ENCODE results near the gene FGD6. TPM values are rescaled to one million over a fixed set of nuclear protein-coding genes. Genes with fewer than 3 reads are reported as not detected.
A peak's percentile ranks its signal among the peaks of the same experiment; 100 is the strongest.
"Not testable (repeated sequence)": the region's sequence is repeated elsewhere in the genome, so short reads cannot be mapped to it uniquely, and the experiment has no call there.

Gene FGD6
- polyA plus RNA-seq, 6 donors from 2014 or later, result 0.05 to 0.81 (median 0.61) TPM; not detected in 2

DNA sequence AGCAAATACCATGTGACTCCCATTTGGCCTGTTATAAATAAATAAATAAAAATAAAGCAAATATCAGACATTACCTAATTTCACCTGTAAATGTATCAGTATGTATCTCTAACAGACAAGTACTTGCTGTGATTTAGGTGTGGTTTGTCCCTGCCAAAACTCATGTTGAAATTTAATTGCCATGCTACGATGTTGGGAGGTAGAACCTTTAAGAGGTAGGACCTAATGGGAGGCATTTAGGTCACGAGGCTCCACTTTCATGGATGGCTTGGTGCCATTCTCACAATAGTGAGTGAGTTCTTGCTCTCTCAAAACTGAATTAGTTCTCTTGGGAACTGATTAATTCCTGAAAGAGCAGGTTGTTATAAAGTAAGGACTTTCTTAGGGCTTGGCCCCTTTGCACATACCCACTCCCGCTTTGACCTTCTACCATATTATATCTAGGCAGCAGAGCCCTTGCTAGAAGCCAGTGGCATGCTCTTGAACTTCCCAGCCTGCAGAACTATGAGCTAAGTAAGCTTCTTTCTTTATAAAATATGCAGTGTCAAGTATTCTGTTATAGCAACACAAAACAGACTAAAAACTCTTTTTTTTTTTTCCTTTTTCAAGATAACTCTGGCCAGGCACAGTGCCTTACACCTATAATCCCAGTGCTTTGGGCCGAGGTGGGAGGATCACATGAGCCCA is 26.4 kb upstream of the FGD6 start:
- no peaks in the 10 kb centered on the region for H3K36me3 Mint-ChIP-seq
- ATAC-seq (ENCODE audit: low read depth in 2 of 2), result no peak

DNA sequence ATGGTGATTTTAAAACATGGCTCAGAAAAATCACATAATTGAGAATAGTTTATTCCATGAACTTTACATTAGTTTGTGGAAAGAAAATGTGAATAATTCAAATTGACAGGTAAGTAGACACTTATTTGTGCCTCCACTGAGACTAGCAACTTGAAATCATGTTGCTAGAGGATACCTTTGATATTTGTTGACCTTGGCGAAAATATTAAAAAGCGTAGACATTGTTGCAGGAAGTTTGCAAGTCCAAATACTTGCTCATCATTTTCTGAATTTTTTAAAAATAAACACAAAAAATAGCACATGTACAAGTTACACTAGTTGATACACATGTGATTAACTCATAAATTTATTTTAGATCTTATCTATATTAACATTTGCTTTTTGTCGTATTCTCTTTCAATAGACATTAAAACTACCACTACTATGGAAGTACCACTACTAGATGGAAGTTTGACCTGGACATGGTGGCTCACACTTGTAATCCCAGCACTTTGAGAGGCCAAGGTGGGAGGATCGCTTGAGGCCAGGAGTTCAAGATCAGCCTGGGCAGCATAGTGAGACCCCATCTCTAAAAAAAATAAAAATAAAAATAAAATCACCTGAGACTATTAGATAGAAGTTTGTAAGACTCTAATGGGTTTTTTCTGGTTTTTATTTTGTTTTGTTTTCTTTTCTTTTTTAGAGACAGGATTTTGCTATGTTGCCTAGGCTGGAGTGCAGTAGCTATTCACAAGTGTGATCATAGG is 24.7 kb upstream of the FGD6 start:
- DNase-seq (no peak), ATAC-seq (ENCODE audit: low read depth in 2 of 2) (no peak)
- H3K4me1 Mint-ChIP-seq, result peaks cover 18 to 25% (median 25%) of the 10 kb centered on the region in 3 donors
- no peaks in the 10 kb centered on the region for H3K36me3 Mint-ChIP-seq
- H3K4me3 Mint-ChIP-seq, result no peak overlapping the region
- H3K9me3 Mint-ChIP-seq, result peaks cover 0 to 2% (median 0%) of the 10 kb centered on the region in 7 donors
- H3K27me3 Mint-ChIP-seq, result no peaks in the 10 kb centered on the region
- H3K27ac Mint-ChIP-seq, result no peak overlapping the region

More for the DNA sequence above, 26.4 kb upstream of the FGD6 start:
- H3K27me3 Mint-ChIP-seq, result no peaks in the 10 kb centered on the region
- peaks cover 14 to 25% (median 20%) of the 10 kb centered on the region in 3 donors for H3K4me1 Mint-ChIP-seq
- H3K4me3 Mint-ChIP-seq, result peak overlapping the region in 1 of 8 donors; percentile 53
- H3K27ac Mint-ChIP-seq, result no peak overlapping the region
- no peak for DNase-seq
- H3K9me3 Mint-ChIP-seq, result peaks cover 0 to 2% (median 0%) of the 10 kb centered on the region in 7 donors

- H3K36me3 Mint-ChIP-seq; ATAC-seq (ENCODE audit: low read depth in 2 of 2); H3K27me3 Mint-ChIP-seq; H3K9me3 Mint-ChIP-seq; DNase-seq; H3K27ac Mint-ChIP-seq; H3K4me3 Mint-ChIP-seq: not testable (repeated sequence)
- H3K4me1 Mint-ChIP-seq, result peaks cover 18 to 25% (median 25%) of the 10 kb centered on the region in 3 donors
These were observed 23.9 kb upstream of the FGD6 start for GRCh38 chr12:95241138-95241537.

GRCh38 chr12:95240556-95240955 is 23.3 kb upstream of the FGD6 start:
- Mint-ChIP-seq H3K36me3 (no peaks in the 10 kb centered on the region), H3K4me1 (peaks cover 18 to 25% (median 25%) of the 10 kb centered on the region in 3 donors), H3K27ac (no peak overlapping the region), H3K4me3 (no peak overlapping the region), H3K9me3 (peaks cover 0 to 2% (median 0%) of the 10 kb centered on the region in 7 donors), H3K27me3 (no peaks in the 10 kb centered on the region)
- DNase-seq (no peak), ATAC-seq (ENCODE audit: low read depth in 2 of 2) (no peak)

GRCh38 chr12:95239835-95240234 is 22.6 kb upstream of the FGD6 start:
- not testable (repeated sequence) for H3K9me3 Mint-ChIP-seq; H3K36me3 Mint-ChIP-seq; ATAC-seq (ENCODE audit: low read depth in 2 of 2); DNase-seq; H3K27me3 Mint-ChIP-seq
- peak overlapping the region in 1 of 8 donors; percentile 26 for H3K4me3 Mint-ChIP-seq
- peak overlapping the region in 2 of 6 donors; percentile 16 to 35 for H3K27ac Mint-ChIP-seq
- H3K4me1 Mint-ChIP-seq, result peaks cover 18 to 25% (median 25%) of the 10 kb centered on the region in 3 donors

DNA sequence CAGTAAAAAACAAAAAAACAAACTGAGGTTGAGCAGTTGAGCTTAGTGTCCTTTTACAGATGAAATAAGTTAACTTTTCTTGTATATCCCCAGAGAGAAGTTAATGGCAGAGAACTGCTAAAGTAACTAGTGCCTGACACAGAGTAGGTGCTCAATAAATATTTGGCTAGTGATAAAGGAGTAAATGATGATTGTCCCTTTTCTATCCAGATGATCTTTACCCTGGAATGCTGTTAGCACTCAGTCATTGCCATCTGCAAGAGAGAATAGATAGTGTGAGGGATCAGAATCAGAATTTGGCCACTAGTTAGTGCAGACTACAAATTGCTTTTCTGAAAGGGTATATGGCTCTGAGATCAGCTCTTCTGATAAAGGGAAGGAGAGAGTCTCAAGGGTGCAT is 21.9 kb upstream of the FGD6 start:
- Mint-ChIP-seq H3K4me3 (no peak overlapping the region), H3K27ac (peak overlapping the region in 1 of 6 donors; percentile 35), H3K27me3 (no peaks in the 10 kb centered on the region), H3K36me3 (no peaks in the 10 kb centered on the region), H3K4me1 (peaks cover 18 to 25% (median 25%) of the 10 kb centered on the region in 3 donors), H3K9me3 (peaks cover 0 to 2% (median 0%) of the 10 kb centered on the region in 7 donors)
- ATAC-seq (ENCODE audit: low read depth in 2 of 2) (no peak), DNase-seq (no peak)

- no peak for ATAC-seq (ENCODE audit: low read depth in 2 of 2)
- H3K27ac Mint-ChIP-seq, result peak overlapping the region in 1 of 6 donors; percentile 24
- peaks cover 0 to 2% (median 0%) of the 10 kb centered on the region in 7 donors for H3K9me3 Mint-ChIP-seq
- no peak for DNase-seq
- H3K27me3 Mint-ChIP-seq, result no peaks in the 10 kb centered on the region
- H3K36me3 Mint-ChIP-seq, result no peaks in the 10 kb centered on the region
- no peak overlapping the region for H3K4me3 Mint-ChIP-seq
- peaks cover 19 to 27% (median 25%) of the 10 kb centered on the region in 3 donors for H3K4me1 Mint-ChIP-seq
These were observed 20.9 kb upstream of the FGD6 start for GRCh38 chr12:95238150-95238549.

- peaks cover 0 to 2% (median 0%) of the 10 kb centered on the region in 7 donors for H3K9me3 Mint-ChIP-seq
- DNase-seq, result no peak
- no peak for ATAC-seq (ENCODE audit: low read depth in 2 of 2)
- H3K27ac Mint-ChIP-seq, result no peak overlapping the region
- no peaks in the 10 kb centered on the region for H3K36me3 Mint-ChIP-seq
- H3K4me1 Mint-ChIP-seq, result peaks cover 22 to 35% (median 28%) of the 10 kb centered on the region in 3 donors
- H3K27me3 Mint-ChIP-seq, result no peaks in the 10 kb centered on the region
- H3K4me3 Mint-ChIP-seq, result no peak overlapping the region
These were observed 20.0 kb upstream of the FGD6 start for GRCh38 chr12:95237315-95237714.

DNA sequence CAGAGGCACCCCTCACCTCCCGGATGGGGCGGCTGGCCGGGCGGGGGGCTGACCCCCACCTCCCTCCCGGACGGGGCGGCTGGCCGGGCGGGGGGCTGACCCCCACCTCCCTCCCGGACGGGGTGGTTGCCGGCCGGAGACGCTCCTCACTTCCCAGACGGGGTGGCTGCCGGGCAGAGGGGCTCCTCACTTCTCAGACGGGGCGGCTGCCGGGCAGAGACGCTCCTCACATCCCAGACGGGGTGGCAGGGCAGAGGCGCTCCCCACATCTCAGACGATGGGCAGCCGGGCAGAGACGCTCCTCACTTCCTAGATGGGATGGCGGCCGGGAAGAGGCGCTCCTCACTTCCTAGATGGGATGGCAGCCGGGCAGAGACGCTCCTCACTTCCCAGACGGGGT is 18.4 kb upstream of the FGD6 start:
- H3K4me3 Mint-ChIP-seq; H3K27me3 Mint-ChIP-seq; H3K27ac Mint-ChIP-seq; DNase-seq; ATAC-seq (ENCODE audit: low read depth in 2 of 2); H3K36me3 Mint-ChIP-seq; H3K9me3 Mint-ChIP-seq: not testable (repeated sequence)
- H3K4me1 Mint-ChIP-seq, result peaks cover 23 to 40% (median 24%) of the 10 kb centered on the region in 3 donors

DNA sequence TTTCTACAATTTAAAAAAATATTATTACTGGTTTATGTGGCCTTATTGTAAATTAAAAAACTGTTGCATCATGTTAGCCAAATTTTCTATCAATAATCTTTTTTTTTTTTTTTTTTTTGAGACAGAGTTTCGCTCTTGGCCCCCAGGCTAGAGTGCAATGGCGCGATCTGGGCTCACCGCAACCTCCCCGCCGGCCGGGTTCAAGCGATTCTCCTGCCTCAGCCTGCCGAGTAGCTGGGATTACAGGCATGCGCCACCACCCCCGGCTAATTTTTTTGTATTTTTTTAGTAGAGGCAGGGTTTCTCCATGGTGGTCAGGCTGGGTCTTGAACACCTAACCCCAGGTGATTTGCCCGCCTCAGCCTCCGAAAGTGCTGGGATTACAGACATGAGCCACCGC is 16.9 kb upstream of the FGD6 start:
- H3K27me3 Mint-ChIP-seq, result not testable (repeated sequence)

GRCh38 chr12:95231190-95231589 is 13.9 kb upstream of the FGD6 start:
- no peaks in the 10 kb centered on the region for H3K9me3 Mint-ChIP-seq
- ATAC-seq (ENCODE audit: low read depth in 2 of 2) (no peak), DNase-seq (no peak)
- no peak overlapping the region for H3K27ac Mint-ChIP-seq
- no peak overlapping the region for H3K4me3 Mint-ChIP-seq
- H3K27me3 Mint-ChIP-seq, result no peaks in the 10 kb centered on the region
- no peaks in the 10 kb centered on the region for H3K36me3 Mint-ChIP-seq
- peaks cover 12 to 26% (median 16%) of the 10 kb centered on the region in 3 donors for H3K4me1 Mint-ChIP-seq

More for the DNA sequence above, 16.9 kb upstream of the FGD6 start:
- not testable (repeated sequence) for H3K27ac Mint-ChIP-seq; H3K9me3 Mint-ChIP-seq; ATAC-seq (ENCODE audit: low read depth in 2 of 2); DNase-seq; H3K36me3 Mint-ChIP-seq; H3K4me3 Mint-ChIP-seq
- peaks cover 15 to 34% (median 21%) of the 10 kb centered on the region in 3 donors for H3K4me1 Mint-ChIP-seq

DNA sequence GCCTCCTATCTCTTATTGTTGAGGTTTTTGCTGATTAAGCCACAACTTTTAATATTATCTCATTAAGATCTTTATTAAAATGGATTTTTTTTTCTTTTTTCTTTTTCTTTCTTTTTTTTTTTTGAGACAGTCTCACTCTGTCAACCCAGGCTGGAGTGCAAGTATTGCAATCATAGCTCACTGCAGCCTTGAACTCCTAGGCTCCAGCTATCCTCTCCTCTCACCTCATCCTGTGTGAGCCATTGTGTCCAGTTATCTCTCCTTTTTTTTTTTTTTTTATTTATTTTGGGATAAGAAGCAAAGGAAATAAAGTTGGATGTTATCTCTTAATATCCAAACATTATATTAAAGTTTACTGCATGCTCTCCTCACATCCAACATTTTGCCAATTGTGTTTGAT is 13.0 kb upstream of the FGD6 start:
- Mint-ChIP-seq H3K4me1 (peaks cover 16 to 26% (median 16%) of the 10 kb centered on the region in 3 donors), H3K27me3 (no peaks in the 10 kb centered on the region), H3K27ac (peak overlapping the region in 1 of 6 donors; percentile 47), H3K4me3 (no peak overlapping the region), H3K9me3 (no peaks in the 10 kb centered on the region), H3K36me3 (no peaks in the 10 kb centered on the region)
- DNase-seq, result no peak
- ATAC-seq (ENCODE audit: low read depth in 2 of 2), result no peak

DNA sequence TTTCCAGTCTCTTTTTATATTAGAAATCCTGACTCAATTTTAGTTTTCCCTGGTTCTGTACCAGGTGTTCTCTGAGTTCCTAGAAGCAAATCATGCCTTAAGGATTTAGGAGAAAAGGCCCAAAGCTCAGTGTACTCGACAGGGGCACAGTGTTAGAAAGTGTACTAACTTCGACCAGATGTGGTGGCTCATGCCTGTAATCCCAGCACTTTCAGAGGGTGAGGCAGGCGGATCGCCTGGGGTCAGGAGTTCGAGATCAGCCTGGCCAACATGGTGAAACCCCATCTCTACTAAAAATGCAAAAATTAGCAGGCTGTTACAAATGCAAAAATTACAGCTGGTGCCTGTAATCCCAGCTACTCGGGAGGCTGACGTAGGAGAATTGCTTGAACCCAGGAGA is 12.4 kb upstream of the FGD6 start:
- H3K4me1 Mint-ChIP-seq, result peaks cover 20 to 31% (median 21%) of the 10 kb centered on the region in 3 donors
- H3K36me3 Mint-ChIP-seq, result peaks cover 4 to 5% of the 10 kb centered on the region in 2 donors
- H3K9me3 Mint-ChIP-seq, result no peaks in the 10 kb centered on the region
- DNase-seq, result no peak
- no peak overlapping the region for H3K4me3 Mint-ChIP-seq
- H3K27me3 Mint-ChIP-seq, result no peaks in the 10 kb centered on the region
- no peak for ATAC-seq (ENCODE audit: low read depth in 2 of 2)
- H3K27ac Mint-ChIP-seq, result no peak overlapping the region

DNA sequence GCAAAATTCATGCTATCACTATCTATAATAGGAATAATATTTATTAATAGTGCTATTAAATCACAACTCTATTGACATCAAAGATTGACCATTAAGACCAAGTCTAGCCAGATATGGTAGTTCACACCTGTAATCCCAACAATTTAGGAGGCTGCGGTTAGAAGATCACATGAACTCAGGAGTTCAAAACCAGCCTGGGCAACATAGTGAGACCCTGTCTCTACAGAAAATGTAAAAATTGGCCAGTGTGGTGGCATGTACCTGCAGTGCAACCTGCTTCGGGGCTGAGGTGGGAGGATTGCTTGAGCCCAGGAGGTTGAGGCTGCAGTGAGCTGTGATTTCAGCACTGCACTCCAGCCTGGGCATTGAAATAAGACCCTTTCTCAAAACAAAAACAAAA is 11.3 kb upstream of the FGD6 start:
- H3K9me3 Mint-ChIP-seq, result no peaks in the 10 kb centered on the region
- H3K27me3 Mint-ChIP-seq, result no peaks in the 10 kb centered on the region
- H3K27ac Mint-ChIP-seq, result no peak overlapping the region
- ATAC-seq (ENCODE audit: low read depth in 2 of 2), result no peak
- no peak overlapping the region for H3K4me3 Mint-ChIP-seq
- peaks cover 4 to 8% of the 10 kb centered on the region in 2 donors for H3K36me3 Mint-ChIP-seq
- no peak for DNase-seq
- peaks cover 21 to 37% (median 24%) of the 10 kb centered on the region in 3 donors for H3K4me1 Mint-ChIP-seq

Measured in naive B cell (primary cell).